HEK293T (cell line): ENCODE measurements around the gene CELSR1.

Experiments used
- BHLHE40 ChIP-seq: fragments of 450-650 bp; IDR thresholded peaks from 2 replicates; pipeline ENCODE4 v1.6.1; 2016; ENCODE audit warnings: mild to moderate bottlenecking, moderate library complexity, borderline replicate concordance
- ELF4 ChIP-seq: fragments of 450-650 bp; IDR thresholded peaks from 2 replicates; pipeline ENCODE4 v1.6.1; 2017; ENCODE audit warnings: antibody characterized with exemption
- FOXK2 ChIP-seq: fragments of 450-650 bp; IDR thresholded peaks from 2 replicates; pipeline ENCODE4 v1.6.1; 2016; ENCODE audit warnings: mild to moderate bottlenecking
- FOXM1 ChIP-seq: fragments of 450-650 bp; IDR thresholded peaks from 2 replicates; pipeline ENCODE4 v1.6.1; 2017; ENCODE audit warnings: mild to moderate bottlenecking, borderline replicate concordance
- LEF1 ChIP-seq: fragments of 450-650 bp; IDR thresholded peaks from 2 replicates; pipeline ENCODE4 v1.6.1; 2017; ENCODE audit warnings: mild to moderate bottlenecking, borderline replicate concordance
- SP1 ChIP-seq: fragments of 450-650 bp; IDR thresholded peaks from 2 replicates; pipeline ENCODE4 v1.6.1; 2017
- SUZ12 ChIP-seq: fragments of 450-650 bp; IDR thresholded peaks from 2 replicates; pipeline ENCODE4 v1.6.1; 2016; ENCODE audit warnings: mild to moderate bottlenecking
- TARDBP ChIP-seq: fragments of 450-650 bp; IDR thresholded peaks from 2 replicates; pipeline ENCODE4 v1.6.1; 2016
- ZNF384 ChIP-seq: fragments of 450-650 bp; IDR thresholded peaks from 2 replicates; pipeline ENCODE4 v1.6.1; 2016
- TF ChIP-seq, protein P1 (sequence below): fragments of 450-650 bp; IDR thresholded peaks from 2 replicates; pipeline ENCODE4 v1.6.1; 2016

DNA sequence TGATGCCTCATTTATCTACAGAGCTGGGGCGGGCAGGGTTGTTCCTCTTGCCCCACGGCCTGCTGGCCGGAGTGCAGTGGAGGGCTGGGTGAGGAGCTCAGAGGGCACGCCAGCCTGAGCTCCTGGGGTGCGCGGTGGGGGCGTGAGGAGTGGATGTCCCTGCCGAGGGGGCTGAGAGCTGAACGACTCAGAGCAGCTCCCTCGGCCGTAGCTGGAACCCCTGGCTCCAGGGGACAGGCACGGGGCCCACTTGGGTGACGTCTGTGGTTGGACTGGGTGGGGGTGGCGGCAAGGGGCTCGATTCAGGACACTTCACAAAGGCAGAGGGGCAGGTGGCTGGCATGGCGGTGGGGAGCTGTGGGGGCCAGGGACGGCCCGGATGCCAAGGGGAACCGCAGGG is 139.5 kb downstream of the CELSR1 start:
- no peak for TF ChIP-seq SP1
- TF ChIP-seq ELF4: no peak
- no peak for TF ChIP-seq FOXM1
- TF ChIP-seq LEF1: no peak
- TF ChIP-seq FOXK2: no peak
- TF ChIP-seq ZNF384: no peak
- TF ChIP-seq BHLHE40: no peak
- no peak for TF ChIP-seq SUZ12
- no peak for TF ChIP-seq TARDBP
- TF ChIP-seq, protein P1, sequence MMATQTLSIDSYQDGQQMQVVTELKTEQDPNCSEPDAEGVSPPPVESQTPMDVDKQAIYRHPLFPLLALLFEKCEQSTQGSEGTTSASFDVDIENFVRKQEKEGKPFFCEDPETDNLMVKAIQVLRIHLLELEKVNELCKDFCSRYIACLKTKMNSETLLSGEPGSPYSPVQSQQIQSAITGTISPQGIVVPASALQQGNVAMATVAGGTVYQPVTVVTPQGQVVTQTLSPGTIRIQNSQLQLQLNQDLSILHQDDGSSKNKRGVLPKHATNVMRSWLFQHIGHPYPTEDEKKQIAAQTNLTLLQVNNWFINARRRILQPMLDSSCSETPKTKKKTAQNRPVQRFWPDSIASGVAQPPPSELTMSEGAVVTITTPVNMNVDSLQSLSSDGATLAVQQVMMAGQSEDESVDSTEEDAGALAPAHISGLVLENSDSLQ: no peak
